Astrocyte (in vitro differentiated cells and primary cell): ENCODE data around the gene ZNF43. TPM values are rescaled to one million over a fixed set of nuclear protein-coding genes. Genes with fewer than 3 reads are reported as not detected.

Experiments used
- total RNA-seq: library from RNA; stranded (reverse); gene quantifications from 2 replicates; pipeline ENCODE4 v1.2.1, GENCODE V29; 2021

Gene ZNF43
- total RNA-seq, 1 donor from 2014 or later: 15.3 TPM

Other genes with a start within 250 kb of the ZNF43 start
- gene ZNF100, start 68.6 kb downstream of the ZNF43 start, total RNA-seq: 8.9 and 9.8 TPM in 2 replicates
- 0.05 TPM in 1 of 2 replicates, not detected in the other for gene ZNF208, start 174.8 kb upstream of the ZNF43 start, total RNA-seq
- not detected in 2 replicates for gene ZNF257, start 216.3 kb upstream of the ZNF43 start, total RNA-seq